DMS114 treated with DMSO at 0.1 percent for 48 hours (cell line): Measurements from ENCODE around the gene TUBB2B.
"Not testable (repeated sequence)": the region's sequence is repeated elsewhere in the genome, so short reads cannot be mapped to it uniquely, and the experiment has no call there.

Experiments
- DNase-seq: peaks from one replicate; lab custom pipeline; 2025; ENCODE audit not compliant: unreplicated experiment; lab: John Stamatoyannopoulos, UW

Gene TUBB2B

GRCh38 chr6:3190779-3191178, 36.7 kb downstream of the TUBB2B start:
- DNase-seq = no peak

GRCh38 chr6:3190056-3190455, 37.4 kb downstream of the TUBB2B start:
- no peak for DNase-seq

- not testable (repeated sequence) for DNase-seq
Observed at GRCh38 chr6:3189192-3189591, 38.3 kb downstream of the TUBB2B start.

GRCh38 chr6:3188262-3188661, 39.2 kb downstream of the TUBB2B start:
- no peak for DNase-seq

GRCh38 chr6:3186974-3187382, 40.5 kb downstream of the TUBB2B start:
- DNase-seq = no peak

GRCh38 chr6:3183066-3183465, 44.4 kb downstream of the TUBB2B start:
- no peak for DNase-seq

GRCh38 chr6:3181105-3181504, 46.3 kb downstream of the TUBB2B start:
- no peak for DNase-seq

- DNase-seq = not testable (repeated sequence)
Observed at GRCh38 chr6:3179945-3180344, 47.5 kb downstream of the TUBB2B start.

- not testable (repeated sequence) for DNase-seq
Observed at GRCh38 chr6:3178666-3179065, 48.8 kb downstream of the TUBB2B start.

GRCh38 chr6:3176562-3177355, 50.7 kb downstream of the TUBB2B start:
- DNase-seq = no peak

- DNase-seq = no peak
Observed at GRCh38 chr6:3175715-3176402, 51.6 kb downstream of the TUBB2B start.
